UCSD-AML1 (cell line): Measurements from ENCODE around the gene RNF20.
"Not testable (repeated sequence)": the region's sequence is repeated elsewhere in the genome, so short reads cannot be mapped to it uniquely, and the experiment has no call there.

ENCODE experiments used
- DNase-seq: peaks from one replicate; lab custom pipeline; 2025; ENCODE audit not compliant: unreplicated experiment; lab: John Stamatoyannopoulos, UW

RNF20 gene

GRCh38 chr9:101530076-101530711 is 3.5 kb upstream of the RNF20 start:
- peak; percentile 46 for DNase-seq

- DNase-seq, result no peak
Observed at GRCh38 chr9:101536351-101536750, 2.7 kb downstream of the RNF20 start.

GRCh38 chr9:101536938-101537337 is 3.3 kb downstream of the RNF20 start:
- DNase-seq, result peak; percentile 11

- no peak for DNase-seq
Observed at GRCh38 chr9:101540069-101540468, 6.4 kb downstream of the RNF20 start.

- DNase-seq, result no peak
Observed at GRCh38 chr9:101543098-101543735, 9.6 kb downstream of the RNF20 start.

- not testable (repeated sequence) for DNase-seq
Observed at GRCh38 chr9:101549472-101550098, 15.9 kb downstream of the RNF20 start.

GRCh38 chr9:101561740-101562139 is 28.1 kb downstream of the RNF20 start:
- DNase-seq, result no peak

- no peak for DNase-seq
Observed at GRCh38 chr9:101562966-101563365, 29.3 kb downstream of the RNF20 start.

- no peak for DNase-seq
Observed at GRCh38 chr9:101564252-101564651, 30.6 kb downstream of the RNF20 start.

GRCh38 chr9:101566904-101567724 is 33.5 kb downstream of the RNF20 start:
- no peak for DNase-seq

GRCh38 chr9:101567725-101568350 is 34.2 kb downstream of the RNF20 start:
- no peak for DNase-seq

- DNase-seq, result peak; percentile 8
Observed at GRCh38 chr9:101569741-101570501, 36.3 kb downstream of the RNF20 start.

- DNase-seq, result no peak
Observed at GRCh38 chr9:101571114-101571513, 37.5 kb downstream of the RNF20 start.

GRCh38 chr9:101572316-101572715 is 38.7 kb downstream of the RNF20 start:
- DNase-seq, result no peak

- DNase-seq, result no peak
Observed at GRCh38 chr9:101574731-101575333, 41.2 kb downstream of the RNF20 start.

GRCh38 chr9:101578378-101578777 is 44.7 kb downstream of the RNF20 start:
- DNase-seq, result no peak

- DNase-seq, result no peak
Observed at GRCh38 chr9:101579711-101580545, 46.3 kb downstream of the RNF20 start.

GRCh38 chr9:101582553-101582952 is 48.9 kb downstream of the RNF20 start:
- no peak for DNase-seq

GRCh38 chr9:101585740-101586139 is 52.1 kb downstream of the RNF20 start:
- DNase-seq, result no peak
